ENCODE measurements around the gene SPINT1. TPM values are rescaled to one million over a fixed set of nuclear protein-coding genes. Genes with fewer than 3 reads are reported as not detected.

SPINT1 gene
- total and polyA plus RNA-seq, 4 donors, result 1.2 to 2.6 (median 1.9) TPM

- no peak for TF ChIP-seq TAF1 (conservative IDR thresholded peaks at IDR 0.05)
- TF ChIP-seq SP1 (IDR thresholded peaks at IDR 0.05), result no peak
- no peak for TF ChIP-seq FOXA2 (IDR thresholded peaks at IDR 0.05)
- no peak for TF ChIP-seq EGR1 (IDR thresholded peaks at IDR 0.05; ENCODE audit: low read depth in 2 of 2)
- no peak for TF ChIP-seq ATF3 (IDR thresholded peaks at IDR 0.05)
- no peak for TF ChIP-seq REST (IDR thresholded peaks at IDR 0.05)
- TF ChIP-seq CTCF (IDR thresholded peaks at IDR 0.05; ENCODE audit: low read depth, low read length, missing input control), result no peak
- no peak for TF ChIP-seq HNF4A (conservative IDR thresholded peaks at IDR 0.05)
- no peak overlapping the region for H3K4me3 ChIP-seq (ENCODE audit: low read depth in 1 of 3, low read length in 3 of 3)
- no peak for DNase-seq (ENCODE audit: low spot score)
- H3K9ac ChIP-seq (ENCODE audit: low read depth in 1 of 2, low read length in 2 of 2), result no peak overlapping the region
- 98% methylated on average over 4 of the region's 4 CpGs for WGBS
- H3K27ac ChIP-seq (ENCODE audit: low read depth in 1 of 2, low read length in 2 of 2), result no peak overlapping the region
- no peaks in the 10 kb centered on the region for H3K9me3 ChIP-seq (ENCODE audit: control insufficient read depth in 4 of 4, low read length in 3 of 4)
- no peaks in the 10 kb centered on the region for H3K4me1 ChIP-seq (ENCODE audit: control insufficient read depth in 4 of 4, insufficient read depth in 4 of 4, low read length in 3 of 4)
- no peaks in the 10 kb centered on the region for H3K36me3 ChIP-seq (ENCODE audit: control insufficient read depth in 4 of 4, insufficient read depth in 3 of 4, low read depth in 1 of 4, low read length in 3 of 4)
- no peaks in the 10 kb centered on the region for H3K27me3 ChIP-seq (ENCODE audit: control insufficient read depth in 4 of 4, insufficient read depth in 4 of 4, low read length in 3 of 4)
Measured at GRCh38 chr15:40867199-40867598, 23.4 kb downstream of the SPINT1 start.

GRCh38 chr15:40869686-40870085 is 25.8 kb downstream of the SPINT1 start:
- H3K9ac ChIP-seq (ENCODE audit: low read depth in 1 of 2, low read length in 2 of 2), result no peak overlapping the region
- no peak overlapping the region for H3K27ac ChIP-seq (ENCODE audit: low read depth in 1 of 2, low read length in 2 of 2)
- H3K9me3 ChIP-seq (ENCODE audit: control insufficient read depth in 4 of 4, low read length in 3 of 4), result no peaks in the 10 kb centered on the region
- no peaks in the 10 kb centered on the region for H3K36me3 ChIP-seq (ENCODE audit: control insufficient read depth in 4 of 4, insufficient read depth in 3 of 4, low read depth in 1 of 4, low read length in 3 of 4)
- peaks cover 2 to 13% (median 7%) of the 10 kb centered on the region in 4 donors for H3K4me1 ChIP-seq (ENCODE audit: control insufficient read depth in 4 of 4, insufficient read depth in 4 of 4, low read length in 3 of 4)
- peaks cover 0 to 3% (median 0%) of the 10 kb centered on the region in 4 donors for H3K27me3 ChIP-seq (ENCODE audit: control insufficient read depth in 4 of 4, insufficient read depth in 4 of 4, low read length in 3 of 4)
- 82% methylated on average over 5 of the region's 5 CpGs for WGBS
- TF ChIP-seq SP1 (IDR thresholded peaks at IDR 0.05), result no peak
- TF ChIP-seq FOXA1 (IDR thresholded peaks at IDR 0.05), result no peak
- no peak for TF ChIP-seq RAD21 (IDR thresholded peaks at IDR 0.05)
- no peak for TF ChIP-seq JUND (IDR thresholded peaks at IDR 0.05)
- TF ChIP-seq FOXA2 (IDR thresholded peaks at IDR 0.05), result no peak
- no peak for TF ChIP-seq ZBTB33 (IDR thresholded peaks at IDR 0.05)
- TF ChIP-seq ATF3 (IDR thresholded peaks at IDR 0.05), result no peak
- H3K4me3 ChIP-seq (ENCODE audit: low read depth in 1 of 3, low read length in 3 of 3), result no peak overlapping the region
- DNase-seq (ENCODE audit: low spot score), result no peak

Data from liver (tissue), 9 donors.